Uterus (tissue), 4 donors: Measurements from ENCODE around the gene HIP1. TPM values are rescaled to one million over a fixed set of nuclear protein-coding genes. Genes with fewer than 3 reads are reported as not detected.
A peak's percentile ranks its signal among the peaks of the same experiment; 100 is the strongest.
"Not testable (repeated sequence)": the region's sequence is repeated elsewhere in the genome, so short reads cannot be mapped to it uniquely, and the experiment has no call there.

Experiments
- DNase-seq, 2 donors: peaks; one replicate each; pipeline ENCODE4 v3.0.0-alpha.2; 2019 to 2020
- H3K27ac ChIP-seq, 2 donors: fragments of 200-600 bp; sonication (generic); 1 replicate in 1 of 2; 2 replicates in 1 of 2; pipeline ENCODE4 v1.5.1; 2016 to 2018
- H3K27me3 ChIP-seq, 2 donors: fragments of 200-600 bp; sonication (generic); one replicate each; pipeline ENCODE4 v1.5.1; 2018 to 2019; ENCODE audit warnings: control low read depth in 1 of 2
- H3K36me3 ChIP-seq, 2 donors: fragments of 200-600 bp; sonication (generic); one replicate each; pipeline ENCODE4 v1.5.1; 2019; ENCODE audit warnings: control low read depth in 1 of 2
- H3K4me1 ChIP-seq, 2 donors: fragments of 200-600 bp; sonication (generic); one replicate each; pipeline ENCODE4 v1.5.1; 2018 to 2019; ENCODE audit warnings: control low read depth in 1 of 2
- H3K4me3 ChIP-seq, 2 donors: fragments of 200-600 bp; sonication (generic); 1 replicate in 1 of 2; 2 replicates in 1 of 2; pipeline ENCODE4 v1.5.1; 2018 to 2019; ENCODE audit warnings: mild to moderate bottlenecking in 1 of 2
- H3K9me3 ChIP-seq, 2 donors: fragments of 200-600 bp; sonication (generic); one replicate each; pipeline ENCODE4 v1.5.1; 2019; ENCODE audit warnings: control low read depth in 1 of 2
- POLR2A ChIP-seq, 2 donors: fragments of 450-650 bp; IDR thresholded peaks; one replicate each; pipeline ENCODE4 v1.6.1; 2016; ENCODE audit warnings: antibody characterized with exemption in 2 of 2, mild to moderate bottlenecking in 1 of 2, moderate library complexity in 1 of 2
- intact Hi-C: fragments of 100-400 bp; cut with DNase I; formaldehyde crosslinking; loops from one replicate; pipeline ENCODE4 v1.15.1; 2023; ENCODE audit warnings: low total_unique reads
- total RNA-seq, 4 donors: library from RNA; depleted of rRNA in 3 of 4; stranded (reverse); fragments of >200 nt in 3 of 4; gene quantifications; one replicate each; pipeline versions ENCODE4 v1.1.0 to v1.2.4, GENCODE V29; 2014 to 2023
- TF ChIP-seq, protein P1 (sequence below), 4 experiments: fragments of 200-600 bp in 2 of 4; fragments of 450-650 bp in 2 of 4; sonication (generic) in 2 of 4; IDR thresholded peaks; one replicate each; pipeline ENCODE4 v1.5.1; 2016 to 2019; ENCODE audit warnings: antibody characterized with exemption in 4 of 4, mild to moderate bottlenecking in 2 of 4, moderate library complexity in 1 of 4
- donor health status: DM: yes; HTN: yes; CAD: no.

Gene HIP1
- total RNA-seq, 4 donors from 2014 or later = 13.1 to 48.8 (median 20.3) TPM

DNA sequence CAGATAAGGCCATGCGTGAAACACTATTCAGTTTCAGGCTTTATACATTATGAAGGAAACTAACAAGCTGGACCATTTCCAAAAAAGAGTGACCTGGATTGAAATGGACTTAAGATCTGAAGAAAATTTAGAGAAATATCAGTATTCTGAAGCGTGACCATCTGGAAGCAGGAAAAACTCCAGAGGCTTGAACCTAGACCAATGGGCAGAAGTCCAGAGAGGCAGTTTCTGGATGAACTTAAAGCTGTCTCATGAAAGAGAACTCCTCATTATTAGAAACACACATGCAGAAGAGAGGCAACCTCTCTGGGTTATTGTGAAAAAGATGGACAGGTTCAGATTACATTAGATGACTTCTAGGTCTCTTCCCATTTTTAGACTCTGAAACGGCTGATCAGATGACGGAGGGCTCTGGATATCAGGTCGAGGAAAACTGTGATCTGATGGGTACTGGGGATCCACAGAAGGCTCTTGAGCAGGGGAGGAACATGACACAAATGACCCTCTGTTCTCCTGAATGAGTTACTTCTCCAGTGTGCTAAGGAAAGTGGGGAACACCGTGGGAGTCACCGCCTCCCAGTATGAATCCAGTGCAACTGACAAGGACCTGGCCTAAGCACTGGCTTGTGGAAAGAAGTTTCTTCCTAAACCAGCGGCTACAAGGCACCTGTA is 130.2 kb downstream of the HIP1 start:
- H3K27me3 ChIP-seq = no peaks in the 10 kb centered on the region
- no peak overlapping the region for H3K27ac ChIP-seq
- no peaks in the 10 kb centered on the region for H3K36me3 ChIP-seq
- H3K4me3 ChIP-seq = no peak overlapping the region
- H3K9me3 ChIP-seq = no peaks in the 10 kb centered on the region
- DNase-seq = no peak
- intact Hi-C loops = no loop called here
- TF ChIP-seq, protein P1, sequence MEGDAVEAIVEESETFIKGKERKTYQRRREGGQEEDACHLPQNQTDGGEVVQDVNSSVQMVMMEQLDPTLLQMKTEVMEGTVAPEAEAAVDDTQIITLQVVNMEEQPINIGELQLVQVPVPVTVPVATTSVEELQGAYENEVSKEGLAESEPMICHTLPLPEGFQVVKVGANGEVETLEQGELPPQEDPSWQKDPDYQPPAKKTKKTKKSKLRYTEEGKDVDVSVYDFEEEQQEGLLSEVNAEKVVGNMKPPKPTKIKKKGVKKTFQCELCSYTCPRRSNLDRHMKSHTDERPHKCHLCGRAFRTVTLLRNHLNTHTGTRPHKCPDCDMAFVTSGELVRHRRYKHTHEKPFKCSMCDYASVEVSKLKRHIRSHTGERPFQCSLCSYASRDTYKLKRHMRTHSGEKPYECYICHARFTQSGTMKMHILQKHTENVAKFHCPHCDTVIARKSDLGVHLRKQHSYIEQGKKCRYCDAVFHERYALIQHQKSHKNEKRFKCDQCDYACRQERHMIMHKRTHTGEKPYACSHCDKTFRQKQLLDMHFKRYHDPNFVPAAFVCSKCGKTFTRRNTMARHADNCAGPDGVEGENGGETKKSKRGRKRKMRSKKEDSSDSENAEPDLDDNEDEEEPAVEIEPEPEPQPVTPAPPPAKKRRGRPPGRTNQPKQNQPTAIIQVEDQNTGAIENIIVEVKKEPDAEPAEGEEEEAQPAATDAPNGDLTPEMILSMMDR (IDR thresholded peaks at IDR 0.05) = no peak
- no peak for TF ChIP-seq POLR2A (IDR thresholded peaks at IDR 0.05)
- H3K4me1 ChIP-seq = no peaks in the 10 kb centered on the region

DNA sequence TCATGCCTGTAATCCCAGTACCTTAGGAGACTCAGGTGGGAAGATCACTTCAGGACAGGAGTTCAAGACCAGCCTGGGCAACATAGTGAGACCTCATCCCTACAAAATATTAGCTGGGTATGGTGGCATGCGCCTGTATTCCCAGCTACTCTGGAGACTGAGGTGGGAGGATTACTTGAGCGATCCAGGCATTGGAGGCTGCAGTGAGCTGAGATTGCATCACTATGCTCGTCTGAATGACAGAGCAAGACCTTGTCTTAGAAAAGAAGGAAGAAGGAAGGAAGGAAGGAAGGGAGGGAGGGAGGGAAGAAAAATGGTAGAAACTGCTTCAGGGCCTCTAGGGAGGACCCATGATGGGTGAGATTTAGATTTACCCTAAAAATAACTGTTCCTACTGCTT is 134.3 kb downstream of the HIP1 start:
- H3K27ac ChIP-seq = no peak overlapping the region
- TF ChIP-seq, protein P1 (IDR thresholded peaks at IDR 0.05) = no peak
- TF ChIP-seq POLR2A (IDR thresholded peaks at IDR 0.05) = no peak
- H3K36me3 ChIP-seq = no peaks in the 10 kb centered on the region
- no peaks in the 10 kb centered on the region for H3K27me3 ChIP-seq
- no peaks in the 10 kb centered on the region for H3K9me3 ChIP-seq
- H3K4me3 ChIP-seq = no peak overlapping the region
- peaks cover 0 to 2% of the 10 kb centered on the region in 2 donors for H3K4me1 ChIP-seq
- DNase-seq = no peak
- intact Hi-C loops = no loop called here

- H3K4me1 ChIP-seq, H3K9me3 ChIP-seq, intact Hi-C loops, H3K4me3 ChIP-seq, H3K27ac ChIP-seq, DNase-seq, H3K27me3 ChIP-seq, H3K36me3 ChIP-seq: not testable (repeated sequence)
Measured at GRCh38 chr7:75602831-75603230, 135.9 kb downstream of the HIP1 start.

GRCh38 chr7:75601539-75601938 is 137.2 kb downstream of the HIP1 start:
- intact Hi-C loops = no loop called here
- Histone ChIP-seq H3K9me3 (no peaks in the 10 kb centered on the region), H3K27me3 (no peaks in the 10 kb centered on the region), H3K36me3 (no peaks in the 10 kb centered on the region), H3K4me1 (peaks cover 0 to 5% of the 10 kb centered on the region in 2 donors), H3K27ac (no peak overlapping the region), H3K4me3 (no peak overlapping the region)
- no peak for DNase-seq
- TF ChIP-seq, protein P1 (IDR thresholded peaks at IDR 0.05) = no peak
- no peak for TF ChIP-seq POLR2A (IDR thresholded peaks at IDR 0.05)

DNA sequence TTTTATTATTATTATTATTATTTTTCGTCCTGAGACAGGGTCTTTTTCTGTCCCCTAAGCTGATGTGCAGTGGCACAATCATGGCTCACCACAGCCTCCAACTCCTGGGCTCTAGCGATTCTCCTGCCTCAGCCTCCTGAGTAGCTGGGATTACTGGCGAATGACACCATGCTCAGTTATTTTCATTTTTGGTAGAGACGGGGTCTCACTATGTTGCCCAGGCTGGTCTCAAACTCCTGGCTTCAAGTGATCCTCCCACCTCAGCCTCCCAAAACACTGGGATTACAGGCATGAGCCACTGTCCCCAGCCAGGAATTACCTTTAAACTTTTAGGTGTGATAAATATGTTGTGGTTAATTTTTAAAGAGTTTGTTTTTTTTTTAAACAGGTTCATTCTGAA is 138.0 kb downstream of the HIP1 start:
- H3K27ac ChIP-seq, DNase-seq, H3K9me3 ChIP-seq, H3K27me3 ChIP-seq, intact Hi-C loops, H3K4me1 ChIP-seq, H3K4me3 ChIP-seq, H3K36me3 ChIP-seq: not testable (repeated sequence)

DNA sequence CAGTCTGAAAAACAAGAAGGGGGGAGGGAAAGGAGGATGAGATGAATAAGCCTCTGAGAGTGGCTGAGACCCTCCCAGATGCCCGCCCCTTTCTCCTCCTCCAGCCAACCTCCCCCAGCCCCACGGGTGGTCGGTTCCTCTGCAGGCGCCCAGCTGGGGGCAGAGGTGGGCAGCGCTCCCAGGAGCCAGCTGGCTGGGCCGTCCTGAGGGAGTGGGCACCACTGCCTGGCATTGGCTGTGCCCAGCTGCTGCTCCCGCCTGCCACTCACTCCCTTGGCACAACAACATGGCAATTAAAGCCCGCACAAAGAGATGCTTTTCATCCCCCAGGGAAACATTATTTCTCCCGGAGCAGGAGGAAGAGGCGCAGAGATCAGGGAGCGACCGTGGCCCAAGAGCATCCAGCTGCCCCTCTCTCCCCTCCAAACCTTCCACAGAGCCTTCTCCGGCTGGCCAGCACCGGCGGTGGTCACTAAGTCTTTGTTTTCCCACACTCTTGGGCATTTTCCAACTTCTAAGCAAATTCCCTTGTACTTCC is 139.4 kb downstream of the HIP1 start:
- TF ChIP-seq, protein P1 (IDR thresholded peaks at IDR 0.05) = no peak
- no peak for TF ChIP-seq POLR2A (IDR thresholded peaks at IDR 0.05)
- Histone ChIP-seq H3K27me3 (no peaks in the 10 kb centered on the region), H3K27ac (peak overlapping the region; percentile 64 to 78), H3K4me3 (no peak overlapping the region), H3K36me3 (no peaks in the 10 kb centered on the region), H3K9me3 (no peaks in the 10 kb centered on the region), H3K4me1 (peaks cover 0 to 5% of the 10 kb centered on the region in 2 donors)
- intact Hi-C loops = no loop called here
- DNase-seq = peak in 1 of 2 donors; percentile 18
